Osteocyte (in vitro differentiated cells): ENCODE measurements around the gene DPP7. TPM values are rescaled to one million over a fixed set of nuclear protein-coding genes. Genes with fewer than 3 reads are reported as not detected.

Source experiments
- DNase-seq: peaks from one replicate; pipeline ENCODE4 v3.0.0; 2021; ENCODE audit warnings: mixed read lengths; ENCODE audit not compliant: unreplicated experiment; ENCODE audit errors: extremely low spot score
- H3K27ac Mint-ChIP-seq: one replicate; pipeline ENCODE4 v1.8.0; 2021; ENCODE audit warnings: mild to moderate bottlenecking, mixed read lengths; ENCODE audit not compliant: unreplicated experiment
- H3K27me3 Mint-ChIP-seq: one replicate; pipeline ENCODE4 v1.8.0; 2021; ENCODE audit warnings: mixed read lengths; ENCODE audit not compliant: unreplicated experiment
- H3K36me3 Mint-ChIP-seq: one replicate; pipeline ENCODE4 v1.8.0; 2021; ENCODE audit warnings: mixed read lengths; ENCODE audit not compliant: unreplicated experiment
- H3K4me1 Mint-ChIP-seq: one replicate; pipeline ENCODE4 v1.8.0; 2021; ENCODE audit warnings: mixed read lengths; ENCODE audit not compliant: unreplicated experiment
- H3K4me3 Mint-ChIP-seq: one replicate; pipeline ENCODE4 v1.8.0; 2021; ENCODE audit warnings: mild to moderate bottlenecking, moderate library complexity, mixed read lengths; ENCODE audit not compliant: unreplicated experiment
- H3K9me3 Mint-ChIP-seq: one replicate; pipeline ENCODE4 v1.8.0; 2021; ENCODE audit warnings: mixed read lengths; ENCODE audit not compliant: unreplicated experiment
- total RNA-seq: library from RNA; stranded (reverse); gene quantifications from 2 replicates; pipeline ENCODE4 v1.2.1, GENCODE V29; 2021
- TF ChIP-seq, protein P1 (sequence below): fragments of 200-600 bp; sonication (generic); IDR thresholded peaks from 2 replicates; pipeline ENCODE4 v1.5.0; 2021; ENCODE audit warnings: antibody characterized with exemption, mild to moderate bottlenecking, moderate library complexity

The DPP7 gene
- total RNA-seq, 1 donor from 2014 or later: 118 TPM

DNA sequence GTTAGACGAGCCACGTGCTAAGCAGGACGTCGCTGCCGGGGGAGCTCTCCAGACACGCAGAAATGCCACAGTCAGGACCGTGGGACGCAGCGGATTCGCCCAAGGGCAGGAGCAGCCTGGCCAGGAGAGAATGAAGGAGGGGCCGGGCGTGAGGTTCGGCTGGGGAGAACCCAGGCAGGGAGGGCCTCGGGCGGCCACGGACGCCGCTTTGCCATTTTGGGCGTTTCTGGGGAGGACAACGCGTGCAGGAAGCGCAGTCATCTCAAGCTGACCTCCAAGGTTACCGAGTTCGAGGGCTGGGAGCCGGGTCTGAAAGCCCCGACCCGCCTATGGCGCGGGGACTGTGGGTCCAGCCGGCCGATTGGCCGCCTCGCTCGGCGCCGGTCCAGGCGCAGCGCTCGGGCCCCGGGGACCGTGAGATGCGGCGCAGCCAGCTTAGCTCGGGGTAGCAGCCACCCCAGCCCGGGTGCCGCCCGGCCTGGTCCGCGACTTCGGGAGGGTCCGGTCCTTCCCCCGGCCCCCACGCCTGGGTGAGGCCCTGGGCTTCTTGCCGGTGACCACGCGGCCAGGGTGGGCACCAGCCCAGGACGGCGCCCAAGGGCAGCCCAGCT, 28.5 kb downstream of the DPP7 start:
- Mint-ChIP-seq H3K9me3 (no peaks in the 10 kb centered on the region), H3K36me3 (peaks cover 15% of the 10 kb centered on the region), H3K27me3 (no peaks in the 10 kb centered on the region), H3K27ac (peak overlapping the region; percentile 94), H3K4me1 (peaks cover 46% of the 10 kb centered on the region), H3K4me3 (peak overlapping the region; percentile 82)
- TF ChIP-seq, protein P1, sequence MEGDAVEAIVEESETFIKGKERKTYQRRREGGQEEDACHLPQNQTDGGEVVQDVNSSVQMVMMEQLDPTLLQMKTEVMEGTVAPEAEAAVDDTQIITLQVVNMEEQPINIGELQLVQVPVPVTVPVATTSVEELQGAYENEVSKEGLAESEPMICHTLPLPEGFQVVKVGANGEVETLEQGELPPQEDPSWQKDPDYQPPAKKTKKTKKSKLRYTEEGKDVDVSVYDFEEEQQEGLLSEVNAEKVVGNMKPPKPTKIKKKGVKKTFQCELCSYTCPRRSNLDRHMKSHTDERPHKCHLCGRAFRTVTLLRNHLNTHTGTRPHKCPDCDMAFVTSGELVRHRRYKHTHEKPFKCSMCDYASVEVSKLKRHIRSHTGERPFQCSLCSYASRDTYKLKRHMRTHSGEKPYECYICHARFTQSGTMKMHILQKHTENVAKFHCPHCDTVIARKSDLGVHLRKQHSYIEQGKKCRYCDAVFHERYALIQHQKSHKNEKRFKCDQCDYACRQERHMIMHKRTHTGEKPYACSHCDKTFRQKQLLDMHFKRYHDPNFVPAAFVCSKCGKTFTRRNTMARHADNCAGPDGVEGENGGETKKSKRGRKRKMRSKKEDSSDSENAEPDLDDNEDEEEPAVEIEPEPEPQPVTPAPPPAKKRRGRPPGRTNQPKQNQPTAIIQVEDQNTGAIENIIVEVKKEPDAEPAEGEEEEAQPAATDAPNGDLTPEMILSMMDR: no peak
- no peak for DNase-seq

DNA sequence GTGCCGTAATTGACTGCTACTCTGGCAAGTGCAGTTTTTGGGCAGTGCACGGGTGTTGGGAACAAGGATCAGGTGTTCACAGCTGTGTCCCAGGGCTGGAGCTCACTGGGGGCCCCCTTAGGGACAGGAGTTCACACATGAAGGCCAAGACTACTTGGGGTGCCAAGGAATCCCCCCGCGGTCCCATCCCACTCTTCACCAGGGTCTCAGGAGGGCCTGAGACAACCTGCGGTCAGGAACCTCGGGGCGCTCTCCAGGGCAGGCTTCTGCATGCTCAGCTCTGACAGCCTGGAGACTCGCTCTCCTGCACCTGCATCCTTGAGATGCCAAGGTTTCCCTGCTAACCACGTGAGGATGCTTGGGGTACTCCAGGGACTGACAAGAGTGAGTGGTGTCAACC, 30.0 kb downstream of the DPP7 start:
- Mint-ChIP-seq H3K9me3 (no peaks in the 10 kb centered on the region), H3K4me1 (peaks cover 46% of the 10 kb centered on the region), H3K4me3 (no peak overlapping the region), H3K36me3 (peaks cover 14% of the 10 kb centered on the region), H3K27ac (peak overlapping the region; percentile 92), H3K27me3 (no peaks in the 10 kb centered on the region)
- TF ChIP-seq, protein P1: no peak
- DNase-seq: no peak

DNA sequence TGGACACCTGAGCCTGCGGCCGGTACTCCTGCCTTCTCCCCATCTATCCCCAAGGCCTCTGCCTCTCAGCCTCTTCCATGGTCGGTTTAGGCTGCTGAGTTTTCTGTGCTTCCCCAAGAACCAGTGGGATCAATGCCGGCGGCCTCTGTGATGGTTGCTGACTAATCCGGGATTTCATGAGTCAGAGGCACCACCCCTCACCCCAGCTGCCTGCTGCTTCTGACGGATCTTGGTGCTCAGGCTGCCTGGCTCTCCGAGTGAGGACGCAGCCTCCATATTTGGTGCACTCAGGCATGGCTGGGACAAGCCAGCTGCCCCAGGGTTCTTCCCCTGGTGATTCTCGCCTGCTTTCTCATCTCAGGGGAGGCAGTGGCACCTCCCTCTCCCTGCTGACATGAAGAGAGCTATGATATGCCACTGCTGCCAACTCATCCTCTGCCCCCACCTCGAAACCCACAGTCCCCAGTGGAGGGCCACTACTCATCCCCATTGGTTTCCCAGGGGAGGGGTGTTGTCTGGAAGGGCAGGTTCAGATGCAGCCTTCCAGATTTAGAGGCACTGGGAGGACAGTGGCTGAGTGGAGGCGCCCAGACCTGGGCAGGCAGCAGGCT, 31.0 kb downstream of the DPP7 start:
- Mint-ChIP-seq H3K4me1 (peaks cover 42% of the 10 kb centered on the region), H3K27ac (peak overlapping the region; percentile 92), H3K9me3 (no peaks in the 10 kb centered on the region), H3K36me3 (peaks cover 5% of the 10 kb centered on the region), H3K27me3 (no peaks in the 10 kb centered on the region), H3K4me3 (peak overlapping the region; percentile 35)
- peak; percentile 92 for DNase-seq
- TF ChIP-seq, protein P1: no peak

DNA sequence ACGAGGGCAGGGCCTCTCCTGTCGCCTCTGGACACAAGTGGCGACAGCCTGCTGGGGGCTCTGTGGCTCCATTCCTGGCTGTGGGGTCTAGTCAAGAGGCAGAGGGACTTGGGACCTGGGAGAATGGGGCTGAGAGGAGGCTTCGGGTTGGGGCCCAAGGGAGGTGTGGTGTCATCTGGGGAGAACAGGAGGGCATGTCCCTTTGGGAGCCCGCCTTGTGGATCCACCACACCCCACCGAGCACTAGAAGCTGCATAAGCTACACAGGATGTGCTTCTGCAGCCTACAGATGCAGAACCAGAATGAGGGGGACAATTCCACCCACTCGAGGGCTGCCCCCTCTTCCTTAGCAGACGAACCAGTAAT, 31.6 kb downstream of the DPP7 start:
- H3K36me3 Mint-ChIP-seq: peaks cover 5% of the 10 kb centered on the region
- TF ChIP-seq, protein P1: no peak
- H3K4me3 Mint-ChIP-seq: no peak overlapping the region
- peak overlapping the region; percentile 92 for H3K27ac Mint-ChIP-seq
- H3K27me3 Mint-ChIP-seq: no peaks in the 10 kb centered on the region
- H3K4me1 Mint-ChIP-seq: peaks cover 38% of the 10 kb centered on the region
- DNase-seq: no peak
- H3K9me3 Mint-ChIP-seq: no peaks in the 10 kb centered on the region

DNA sequence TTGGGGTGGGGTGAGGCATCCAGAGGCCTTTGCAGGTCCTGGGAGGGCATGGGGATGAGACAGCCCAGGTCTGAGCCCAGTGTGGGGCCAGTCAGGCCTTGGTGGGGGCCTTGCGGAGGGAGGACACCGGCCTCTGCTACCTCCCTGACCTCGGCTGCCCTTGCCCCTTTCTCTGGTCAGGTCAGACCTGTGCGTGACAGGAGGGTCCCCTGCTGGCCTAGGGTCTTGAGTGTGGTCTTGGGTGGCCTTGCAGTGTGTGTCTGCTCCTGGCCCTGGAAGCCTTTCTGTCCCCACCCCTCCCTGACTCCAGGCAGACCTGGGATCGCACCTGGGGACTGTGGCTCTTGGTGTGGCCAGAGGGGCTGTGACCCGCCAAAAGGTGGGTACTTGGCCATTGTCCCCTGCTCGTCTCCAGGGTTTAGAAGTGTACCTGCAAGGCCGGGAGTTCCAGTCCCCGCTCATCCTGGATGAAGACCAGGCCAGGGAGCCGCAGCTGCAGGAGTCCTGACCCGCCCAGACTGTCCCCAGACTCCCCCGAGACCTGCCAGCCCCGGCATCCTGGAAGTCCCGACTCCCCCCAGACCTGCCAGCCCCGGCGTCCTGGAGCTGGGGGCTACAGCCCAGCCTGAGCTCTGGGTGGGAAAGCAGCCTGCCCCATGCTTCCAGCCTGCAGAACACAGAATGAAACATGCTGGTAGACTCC, 32.2 kb downstream of the DPP7 start:
- H3K4me3 Mint-ChIP-seq: no peak overlapping the region
- H3K9me3 Mint-ChIP-seq: no peaks in the 10 kb centered on the region
- no peak for DNase-seq
- peaks cover 5% of the 10 kb centered on the region for H3K36me3 Mint-ChIP-seq
- H3K4me1 Mint-ChIP-seq: peaks cover 33% of the 10 kb centered on the region
- no peaks in the 10 kb centered on the region for H3K27me3 Mint-ChIP-seq
- TF ChIP-seq, protein P1: no peak
- H3K27ac Mint-ChIP-seq: peak overlapping the region; percentile 92
